ENCODE results near the gene MEMO1. TPM values are rescaled to one million over a fixed set of nuclear protein-coding genes. Genes with fewer than 3 reads are reported as not detected.
"Not testable (repeated sequence)": the region's sequence is repeated elsewhere in the genome, so short reads cannot be mapped to it uniquely, and the experiment has no call there.

The MEMO1 gene
- polyA plus RNA-seq, 4 donors, result 29.1 to 44.0 (median 33.4) TPM

- no peak for DNase-seq (ENCODE audit: low read depth in 4 of 4, low spot score in 3 of 4)
Observed at GRCh38 chr2:31922542-31923408, 88.0 kb downstream of the MEMO1 start.

DNA sequence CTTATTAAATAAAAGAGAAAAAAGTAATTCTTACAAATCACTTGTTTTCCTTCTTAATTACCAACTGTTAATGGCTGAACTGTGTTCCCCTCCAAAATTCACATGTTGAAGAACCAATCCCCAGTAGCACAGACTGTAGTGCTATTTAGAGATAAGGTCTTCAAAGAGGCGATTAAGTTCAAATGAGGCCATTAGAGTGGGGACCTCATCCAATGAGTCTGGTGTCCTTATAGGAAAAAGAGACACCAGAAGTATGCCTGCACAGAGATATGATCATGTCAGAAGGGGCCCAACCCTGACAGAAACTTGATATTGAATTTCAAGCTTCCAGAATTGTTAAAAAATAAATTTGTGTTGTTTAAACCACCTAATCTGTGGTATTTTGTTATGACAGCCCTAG lies 89.8 kb downstream of the MEMO1 start:
- no peak for DNase-seq (ENCODE audit: low read depth in 4 of 4, low spot score in 3 of 4)

- DNase-seq (ENCODE audit: low read depth in 4 of 4, low spot score in 3 of 4), result no peak
Observed at GRCh38 chr2:31919499-31919898, 91.3 kb downstream of the MEMO1 start.

DNA sequence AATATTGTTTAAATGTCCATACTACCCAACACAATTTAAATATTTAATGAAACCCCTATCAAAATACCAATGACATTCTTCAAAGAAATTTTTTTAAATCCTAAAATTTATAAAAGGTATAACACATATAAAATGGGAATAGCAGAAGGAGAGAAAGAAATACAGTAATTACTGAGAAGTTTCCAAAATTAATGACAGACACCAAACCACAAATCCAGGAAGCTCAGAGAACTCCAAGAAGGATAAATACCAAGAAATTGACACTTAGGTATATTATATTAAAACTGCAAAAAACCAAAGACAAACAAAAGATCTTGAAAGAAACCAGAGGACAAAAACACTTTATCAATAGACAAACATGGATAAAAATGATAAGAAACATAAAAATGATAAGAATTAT lies 101.1 kb downstream of the MEMO1 start:
- no peak for DNase-seq (ENCODE audit: low read depth in 4 of 4, low spot score in 3 of 4)

- DNase-seq (ENCODE audit: low read depth in 4 of 4, low spot score in 3 of 4), result not testable (repeated sequence)
Observed at GRCh38 chr2:31907491-31907890, 103.3 kb downstream of the MEMO1 start.

- DNase-seq (ENCODE audit: low read depth in 4 of 4, low spot score in 3 of 4), result no peak
Observed at GRCh38 chr2:31903109-31903780, 107.6 kb downstream of the MEMO1 start.

DNA sequence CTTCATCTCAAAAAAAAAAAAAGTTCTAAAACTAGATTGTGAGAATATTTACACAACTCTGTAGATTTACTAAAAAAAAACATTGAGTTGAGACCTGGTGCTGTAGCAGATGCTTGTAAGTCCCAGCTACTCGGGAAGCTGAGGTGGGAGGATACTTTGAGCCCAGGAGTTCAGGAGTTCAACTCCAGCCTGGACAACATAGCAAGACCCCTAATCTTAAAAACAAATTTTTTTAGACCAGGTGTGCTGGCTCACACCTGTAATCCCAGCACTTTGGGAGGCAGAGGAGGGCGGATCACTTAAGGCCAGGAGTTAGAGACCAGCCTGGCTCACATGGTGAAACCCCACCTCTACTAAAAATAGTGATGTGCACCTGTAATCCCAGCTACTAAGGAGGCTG lies 108.9 kb downstream of the MEMO1 start:
- no peak for DNase-seq (ENCODE audit: low read depth in 4 of 4, low spot score in 3 of 4)

DNA sequence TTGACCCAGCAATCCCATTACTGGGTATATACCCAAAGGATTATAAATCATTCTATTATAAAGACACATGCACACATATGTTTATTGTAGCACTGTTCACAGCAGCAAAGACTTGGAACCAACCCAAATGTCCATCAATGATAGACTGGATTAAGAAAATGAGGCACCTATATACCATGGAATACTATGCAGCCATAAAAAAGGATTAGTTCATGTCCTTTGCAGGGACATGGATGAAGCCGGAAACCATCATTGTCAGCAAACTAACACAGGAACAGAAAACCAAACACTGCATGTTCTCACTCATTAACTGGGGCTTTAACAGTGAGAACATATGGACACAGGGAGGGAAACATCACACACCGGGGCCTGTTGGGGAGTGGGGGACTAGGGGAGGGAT lies 110.7 kb downstream of the MEMO1 start:
- not testable (repeated sequence) for DNase-seq (ENCODE audit: low read depth in 4 of 4, low spot score in 3 of 4)

- not testable (repeated sequence) for DNase-seq (ENCODE audit: low read depth in 4 of 4, low spot score in 3 of 4)
Observed at GRCh38 chr2:31898346-31898745, 112.5 kb downstream of the MEMO1 start.

DNA sequence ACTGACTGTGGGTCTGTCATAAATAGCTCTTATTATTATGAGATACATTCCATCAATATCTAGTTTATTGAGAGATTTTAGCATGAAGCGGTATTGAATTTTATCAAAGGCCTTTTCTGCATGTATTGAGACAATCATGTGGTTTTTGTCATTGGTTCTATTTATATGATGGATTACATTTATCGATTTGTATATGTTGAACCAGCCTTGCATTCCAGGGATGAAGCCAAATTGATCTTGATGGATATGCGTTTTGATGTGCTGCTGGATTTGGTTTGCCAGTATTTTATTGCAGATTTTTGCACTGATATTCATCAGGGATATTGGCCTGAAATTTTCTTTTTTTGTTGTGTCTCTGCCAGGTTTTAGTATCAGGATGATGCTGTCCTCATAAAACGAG lies 113.5 kb downstream of the MEMO1 start:
- not testable (repeated sequence) for DNase-seq (ENCODE audit: low read depth in 4 of 4, low spot score in 3 of 4)

DNA sequence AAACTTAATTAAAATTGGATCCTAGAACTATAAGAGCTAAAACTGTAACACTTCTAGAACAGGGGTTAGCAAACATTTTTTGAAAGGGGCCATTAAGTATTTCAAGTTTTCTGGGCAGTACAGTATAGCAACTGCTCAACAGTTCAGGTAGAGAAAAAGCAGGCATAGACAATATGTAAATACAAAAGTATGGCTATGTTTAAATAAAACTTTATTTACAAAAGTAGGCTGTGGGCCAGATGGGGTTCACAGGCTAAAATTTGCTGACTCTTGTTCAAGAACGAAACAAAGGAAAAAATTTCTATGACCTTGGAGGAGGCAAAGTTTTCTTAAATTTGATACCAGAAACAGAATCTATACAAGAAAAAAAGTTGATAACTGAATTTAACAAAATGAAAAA lies 114.5 kb downstream of the MEMO1 start:
- no peak for DNase-seq (ENCODE audit: low read depth in 4 of 4, low spot score in 3 of 4)

- DNase-seq (ENCODE audit: low read depth in 4 of 4, low spot score in 3 of 4), result no peak
Observed at GRCh38 chr2:31894656-31895055, 116.2 kb downstream of the MEMO1 start.

DNA sequence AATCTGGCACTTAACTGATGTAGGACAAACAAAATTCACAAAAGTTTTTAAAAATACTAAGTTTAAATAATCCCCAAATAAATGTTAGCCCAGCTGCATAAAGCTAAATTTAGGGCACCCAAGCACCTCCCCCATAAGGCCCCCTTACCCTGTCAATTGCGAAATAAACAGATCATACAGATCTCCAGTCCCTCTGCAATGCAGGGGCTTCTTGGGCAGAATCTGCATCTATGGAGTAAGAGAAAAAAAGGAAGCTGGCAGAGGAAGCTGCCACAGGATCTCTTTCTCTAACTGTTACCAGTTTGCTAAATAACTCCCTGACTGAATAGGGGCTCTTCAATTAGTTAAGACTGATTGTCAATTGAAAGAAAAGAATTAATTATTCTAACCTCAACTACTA lies 117.7 kb downstream of the MEMO1 start:
- DNase-seq (ENCODE audit: low read depth in 4 of 4, low spot score in 3 of 4), result no peak

GRCh38 chr2:31889044-31889443 lies 121.8 kb downstream of the MEMO1 start:
- no peak for DNase-seq (ENCODE audit: low read depth in 4 of 4, low spot score in 3 of 4)

DNA sequence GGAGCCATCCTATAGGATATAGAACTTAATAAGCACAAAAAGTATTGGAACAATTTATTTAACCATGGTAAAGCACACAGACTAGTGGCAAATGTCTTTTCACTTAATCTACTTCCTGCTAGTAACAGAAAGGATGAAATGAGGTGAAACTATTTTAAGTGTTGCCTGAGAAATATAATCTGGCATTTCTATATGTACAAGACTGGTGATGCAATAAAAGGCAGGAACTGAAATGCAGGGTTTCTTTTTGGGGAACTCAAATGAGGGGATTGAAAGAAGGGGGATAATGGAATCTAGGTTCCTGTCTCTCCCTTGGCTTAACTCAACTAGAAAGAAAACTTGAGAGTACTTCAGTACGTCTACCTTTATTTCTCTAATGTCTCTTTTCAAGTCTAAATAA lies 122.3 kb downstream of the MEMO1 start:
- no peak for DNase-seq (ENCODE audit: low read depth in 4 of 4, low spot score in 3 of 4)

DNA sequence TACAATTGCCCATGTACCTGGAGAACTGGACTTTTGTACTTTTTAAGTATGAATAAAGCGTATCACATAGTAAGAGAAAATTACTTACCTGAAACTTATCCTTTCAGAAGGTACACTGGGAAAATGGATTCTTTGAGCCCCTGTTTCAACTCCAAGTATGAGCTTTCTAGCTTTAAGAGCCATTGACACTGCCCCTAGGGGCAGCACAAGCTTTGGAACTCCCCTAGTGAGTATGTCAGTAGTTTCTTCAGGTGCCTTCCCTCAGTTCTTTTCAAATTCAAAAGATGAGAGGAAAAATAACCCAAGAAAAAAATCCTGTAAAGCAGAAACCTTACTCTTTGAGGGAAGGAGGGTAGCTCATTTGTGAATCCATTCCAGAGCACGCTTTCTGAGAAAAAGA lies 124.1 kb downstream of the MEMO1 start:
- DNase-seq (ENCODE audit: low read depth in 4 of 4, low spot score in 3 of 4), result no peak

DNA sequence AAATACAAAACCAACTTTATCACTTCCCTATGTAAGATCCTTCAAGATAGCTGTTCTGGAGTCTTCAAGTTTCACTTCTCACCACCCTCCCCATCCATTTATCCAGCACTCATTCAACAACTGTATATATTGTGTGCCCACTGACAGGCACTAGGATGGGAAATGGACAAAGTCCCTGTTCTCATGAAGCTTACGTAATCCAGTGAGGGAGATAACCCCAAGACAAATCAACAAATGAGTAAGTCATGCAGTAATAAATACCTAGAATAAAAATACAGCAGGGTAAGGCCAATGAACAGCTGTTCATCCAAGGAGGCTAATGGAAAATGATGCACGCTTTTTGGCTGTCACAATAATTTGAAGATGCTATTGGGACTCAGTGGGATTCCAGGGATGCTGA lies 133.8 kb downstream of the MEMO1 start:
- no peak for DNase-seq (ENCODE audit: low read depth in 4 of 4, low spot score in 3 of 4)

DNA sequence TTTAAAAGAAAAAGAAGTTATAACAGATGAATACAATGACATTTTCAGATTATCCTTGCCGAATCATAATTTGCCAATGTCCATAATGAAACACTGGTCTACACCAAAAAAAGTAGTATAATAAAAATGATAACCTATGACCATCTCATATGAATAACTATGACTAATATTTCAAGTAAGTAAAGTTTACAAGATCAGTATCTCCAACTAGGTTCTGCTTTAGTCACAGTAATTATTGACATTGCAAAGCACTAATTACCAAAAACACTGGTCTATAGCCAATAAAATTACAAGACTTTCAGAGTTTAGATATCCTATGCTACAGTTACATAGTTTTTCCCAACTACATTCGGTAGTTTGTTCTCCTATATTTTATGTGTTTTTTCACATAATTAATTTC lies 136.7 kb downstream of the MEMO1 start:
- DNase-seq (ENCODE audit: low read depth in 4 of 4, low spot score in 3 of 4), result no peak

DNA sequence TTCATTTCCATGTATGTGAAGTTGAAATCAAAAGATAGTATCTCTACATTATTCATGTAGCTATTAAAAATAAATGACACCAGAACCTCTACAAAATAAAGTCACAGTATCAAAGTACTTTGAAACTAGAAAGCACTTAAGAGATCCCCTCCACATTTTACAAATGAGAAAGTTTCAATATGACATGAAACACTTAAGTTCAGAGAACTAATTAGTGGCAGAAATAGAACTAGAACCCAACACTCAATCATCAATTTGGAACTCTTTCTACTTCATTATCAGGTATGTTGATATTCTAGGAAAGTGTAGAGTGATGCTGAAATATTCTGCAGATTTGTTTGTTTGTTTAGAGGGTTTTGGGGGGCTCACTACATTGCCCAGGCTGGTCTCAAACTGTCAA lies 145.6 kb downstream of the MEMO1 start:
- no peak for DNase-seq (ENCODE audit: low read depth in 4 of 4, low spot score in 3 of 4)

DNA sequence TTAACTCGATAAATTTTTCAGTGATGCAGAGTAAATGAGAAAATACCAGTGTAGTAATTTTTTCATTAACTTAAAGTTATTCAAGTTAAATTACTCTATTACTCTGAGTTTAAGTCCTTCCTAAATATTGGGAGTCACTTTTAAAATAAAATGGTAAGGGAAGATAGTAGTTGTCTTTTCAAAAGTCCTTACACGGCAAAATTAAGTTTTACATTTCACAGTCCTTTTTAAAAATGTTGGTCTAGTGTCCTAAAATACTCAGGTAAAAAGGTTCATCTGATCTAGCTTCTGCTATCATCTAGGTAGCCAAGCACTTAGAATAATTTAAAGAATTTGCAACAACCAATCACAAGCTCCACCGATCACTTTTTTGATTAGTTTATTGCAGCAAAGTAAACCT lies 146.9 kb downstream of the MEMO1 start:
- DNase-seq (ENCODE audit: low read depth in 4 of 4, low spot score in 3 of 4), result no peak

DNA sequence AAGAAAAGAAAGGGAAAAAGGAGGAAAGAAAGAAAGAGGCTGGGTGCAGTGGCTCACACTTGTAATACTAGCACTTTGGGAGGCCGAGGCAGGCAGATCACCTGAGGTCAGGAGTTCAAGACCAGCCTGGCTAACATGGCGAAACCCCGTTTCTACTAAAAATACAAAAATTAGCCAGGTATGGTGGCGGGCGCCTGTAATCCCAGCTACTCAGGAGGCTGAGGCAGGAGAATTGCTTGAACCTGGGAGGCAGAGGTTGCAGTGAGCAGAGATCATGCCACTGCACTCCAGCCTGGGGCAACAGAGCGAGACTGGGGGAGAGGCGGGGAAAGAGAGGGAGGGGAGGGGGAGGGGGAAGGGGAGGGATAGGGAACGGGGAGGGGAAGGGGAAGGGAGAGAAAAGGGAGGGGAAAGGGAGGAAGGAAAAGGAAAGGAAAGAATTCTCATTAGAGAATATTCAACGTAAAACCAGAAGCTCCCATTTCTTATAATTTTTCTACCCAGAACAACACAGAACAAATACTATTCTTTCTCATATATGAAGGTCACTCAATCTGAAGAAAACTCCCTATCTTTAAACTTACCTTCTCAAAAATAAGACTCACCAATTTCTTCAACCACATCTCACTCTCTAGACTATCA lies 147.7 kb downstream of the MEMO1 start:
- not testable (repeated sequence) for DNase-seq (ENCODE audit: low read depth in 4 of 4, low spot score in 3 of 4)

DNA sequence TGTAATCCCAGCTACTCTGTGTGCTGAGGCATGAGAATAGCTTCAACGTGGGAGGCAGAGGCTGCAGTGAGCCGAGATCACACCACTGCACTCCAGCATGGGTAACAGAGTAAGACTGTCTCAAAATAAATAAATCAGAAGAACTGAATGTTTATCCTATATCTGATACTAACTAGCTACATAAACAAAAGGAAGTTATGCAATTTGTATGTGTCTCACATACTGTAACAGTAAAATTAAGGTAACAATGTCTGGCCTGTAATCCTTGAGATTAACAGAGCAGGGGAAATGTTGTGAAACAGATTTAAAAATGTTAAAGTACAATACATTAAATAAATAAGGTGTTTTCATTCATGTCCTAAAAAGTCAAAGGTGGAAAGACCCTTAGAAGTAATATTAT lies 150.8 kb downstream of the MEMO1 start:
- no peak for DNase-seq (ENCODE audit: low read depth in 4 of 4, low spot score in 3 of 4)

Data from left renal pelvis (tissue), 4 donors.